Inferior parietal cortex (tissue), 1 donor: ENCODE results near the gene COLEC12.
"Not testable (repeated sequence)": the region's sequence is repeated elsewhere in the genome, so short reads cannot be mapped to it uniquely, and the experiment has no call there.

ENCODE experiments used
- DNase-seq: peaks from one replicate; pipeline ENCODE4 v3.0.0-alpha.2; 2016; ENCODE audit errors: extremely low spot score

COLEC12 gene

DNA sequence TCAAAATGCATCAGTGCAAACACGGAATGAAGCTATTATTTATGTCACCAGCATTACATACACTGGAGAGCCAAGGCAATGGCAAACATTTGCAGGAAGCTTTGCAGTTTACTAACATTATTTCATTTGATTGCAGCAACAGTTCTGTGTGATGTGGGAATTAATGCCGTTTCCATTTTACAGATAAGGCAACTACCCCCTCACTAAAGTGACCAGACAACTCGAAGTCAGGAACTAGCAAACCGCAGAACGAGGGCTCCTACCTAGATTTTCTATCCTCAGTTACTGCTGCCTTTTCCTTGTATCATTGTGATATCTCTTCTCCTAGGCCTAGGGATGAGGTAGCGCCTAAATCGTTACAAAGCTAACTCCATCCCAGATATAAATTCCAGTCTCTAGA lies 85.5 kb downstream of the COLEC12 start:
- no peak for DNase-seq

DNA sequence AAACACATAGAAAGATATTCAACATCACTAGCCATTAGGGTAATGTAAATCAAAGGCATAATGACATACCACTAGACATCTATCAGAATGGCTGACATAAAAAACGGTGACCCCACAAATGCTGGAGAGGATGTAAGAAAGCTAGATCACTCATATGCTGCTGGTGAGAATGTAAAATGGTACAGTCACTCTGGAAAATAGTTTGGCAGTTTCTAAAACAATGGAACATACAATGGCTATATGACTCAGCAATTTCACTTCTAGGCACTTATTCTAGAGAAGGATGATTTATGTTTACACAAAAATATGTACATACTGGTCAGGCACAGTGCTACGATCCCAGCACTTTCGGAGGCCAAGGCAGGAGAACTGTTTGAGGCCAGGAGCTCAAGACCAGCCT lies 87.3 kb downstream of the COLEC12 start:
- no peak for DNase-seq

DNA sequence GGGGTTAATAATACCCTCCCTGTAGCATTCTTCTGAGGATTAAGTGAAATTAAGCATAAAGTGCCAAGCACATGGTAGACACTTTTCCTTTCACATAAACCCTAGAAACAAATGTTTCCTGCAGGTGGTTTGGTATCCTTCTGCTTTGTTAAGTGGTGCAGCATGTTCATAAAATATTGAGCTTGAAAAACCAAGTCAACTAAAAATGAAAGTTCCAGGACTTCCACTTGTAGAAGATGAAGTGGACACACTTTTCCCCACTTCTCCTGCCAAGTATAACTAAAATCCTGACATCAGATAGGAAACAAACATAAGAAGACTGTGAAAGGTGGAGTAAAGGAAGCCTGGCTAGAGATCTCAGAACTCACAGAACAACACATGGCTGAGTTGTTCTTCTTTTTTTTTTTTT lies 90.5 kb downstream of the COLEC12 start:
- DNase-seq: no peak

DNA sequence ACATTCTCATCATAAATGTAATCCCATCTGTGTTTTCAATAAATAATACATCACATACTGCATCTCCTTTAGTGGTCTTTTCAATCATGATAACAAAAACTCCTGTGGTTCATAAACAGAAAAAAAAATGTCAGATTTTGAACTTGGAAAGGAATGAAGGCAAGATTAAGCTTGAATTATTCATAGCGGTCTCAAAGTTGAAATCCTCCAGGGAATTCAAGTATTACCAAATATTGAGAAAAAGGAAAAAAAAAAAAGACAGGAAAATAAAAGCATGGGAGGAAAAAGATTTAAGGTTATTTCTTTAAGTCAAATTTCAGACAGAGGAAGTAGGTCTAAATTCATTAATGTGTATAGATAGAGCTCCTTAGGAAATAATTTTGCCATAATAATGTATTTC lies 92.1 kb downstream of the COLEC12 start:
- no peak for DNase-seq

DNA sequence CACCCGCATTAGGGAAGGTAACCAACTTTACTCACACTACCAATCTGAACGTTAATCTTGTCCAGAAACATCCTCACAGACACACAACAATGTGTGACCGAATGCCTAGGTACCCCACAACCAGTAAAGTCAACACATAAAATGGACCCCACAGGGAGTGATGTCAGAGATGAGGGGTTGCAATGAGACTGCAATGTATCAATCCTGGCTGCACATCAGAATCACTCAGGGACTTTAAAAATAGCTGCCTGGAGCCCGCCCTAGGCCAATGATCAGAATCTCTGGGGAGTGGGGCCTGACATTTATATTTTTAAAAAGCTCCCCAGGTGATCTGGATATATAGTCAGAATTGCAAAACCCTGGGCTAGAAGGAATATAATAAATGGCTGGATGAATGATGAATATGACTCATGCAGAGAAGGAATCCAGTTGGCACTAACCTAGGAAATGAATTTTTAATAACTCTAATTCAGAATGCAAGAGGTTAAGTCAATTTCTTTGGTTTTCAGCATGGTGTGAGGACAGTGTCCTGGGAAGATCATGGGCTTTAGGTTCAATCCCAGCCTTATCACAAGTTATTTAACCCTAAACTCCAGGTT lies 92.8 kb downstream of the COLEC12 start:
- no peak for DNase-seq

DNA sequence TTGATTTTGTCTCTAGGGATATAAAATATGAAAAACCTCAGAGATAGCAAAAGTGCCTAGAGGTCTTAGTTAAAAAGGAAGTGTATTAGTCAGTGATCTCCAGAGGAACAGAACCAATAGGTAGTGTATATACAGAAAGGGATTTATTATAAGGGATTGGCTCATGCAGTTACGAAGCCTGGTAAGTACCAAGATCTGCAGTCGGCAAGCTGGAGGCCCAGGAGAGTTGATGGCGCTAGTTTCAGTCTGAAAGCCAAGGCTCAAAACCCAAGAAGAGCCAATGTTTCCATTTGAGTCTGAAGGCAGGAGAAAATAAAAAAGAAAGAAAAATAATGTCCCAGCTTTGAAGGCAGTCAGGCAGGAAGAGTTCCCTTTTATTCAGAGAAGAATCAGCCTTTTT lies 93.3 kb downstream of the COLEC12 start:
- DNase-seq: no peak

DNA sequence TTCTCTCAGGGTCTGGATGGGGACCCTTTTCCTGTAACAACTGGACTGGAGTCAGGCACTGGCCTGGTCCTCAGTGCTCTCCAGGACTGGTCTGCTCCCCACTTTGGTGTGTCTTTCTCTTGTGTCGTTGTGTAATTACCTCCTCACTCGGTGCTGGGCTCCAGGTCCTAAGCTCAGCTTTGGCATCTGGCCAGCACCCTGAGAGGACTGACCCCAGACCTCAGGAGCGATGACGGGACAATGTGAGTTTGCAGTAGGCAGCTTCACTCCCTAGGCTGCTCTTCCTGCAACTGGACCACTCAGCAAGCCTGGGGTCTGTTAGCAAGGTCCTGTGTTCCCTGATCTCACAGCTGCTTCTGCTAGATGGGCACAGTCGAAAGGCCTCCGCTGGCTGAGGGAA lies 93.8 kb downstream of the COLEC12 start:
- no peak for DNase-seq

DNA sequence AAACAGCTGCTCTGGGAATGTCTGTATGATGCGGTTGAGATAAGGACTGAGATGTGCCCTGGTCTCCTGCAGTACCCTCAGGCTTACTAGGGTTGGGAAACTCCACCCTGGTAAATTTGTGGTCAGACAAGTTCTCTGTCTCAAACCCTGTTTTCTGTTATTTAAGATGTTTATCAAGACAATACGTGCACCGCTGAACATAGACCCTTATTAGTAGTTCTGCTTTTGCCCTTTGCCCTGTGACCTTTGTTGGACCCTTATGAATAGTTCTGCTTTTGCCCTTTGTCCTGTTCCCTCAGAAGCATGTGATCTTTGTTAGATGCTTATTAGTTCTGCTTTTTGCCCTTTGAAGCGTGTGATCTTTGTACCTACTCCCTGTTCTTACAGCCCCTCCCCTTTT lies 95.5 kb downstream of the COLEC12 start:
- DNase-seq: not testable (repeated sequence)

DNA sequence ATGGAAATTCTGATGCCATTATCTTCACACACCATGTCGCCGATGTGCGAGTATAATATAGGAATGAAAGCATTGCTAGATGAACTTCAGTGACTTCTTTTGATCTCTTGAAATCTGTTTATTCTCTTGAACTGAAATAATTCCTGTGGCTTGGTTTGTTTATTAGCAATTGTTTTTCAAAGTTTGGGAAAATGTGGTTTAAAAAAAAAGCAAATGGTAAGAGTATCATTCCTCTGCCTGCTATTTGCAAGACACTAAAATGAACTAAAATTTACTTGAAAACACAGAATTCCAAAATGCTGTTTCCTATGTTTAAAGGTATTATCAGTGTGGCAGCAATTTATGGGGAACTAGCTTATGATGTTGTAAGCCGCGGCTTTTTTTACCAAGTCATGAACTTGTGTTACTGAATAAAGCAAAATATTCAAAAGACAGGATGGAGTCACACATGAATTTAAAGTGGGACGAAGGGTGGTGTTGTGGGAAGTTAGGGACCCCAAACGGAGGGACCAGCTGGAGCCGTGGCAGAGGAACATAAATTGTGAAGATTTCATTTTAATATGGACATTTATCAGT lies 96.4 kb downstream of the COLEC12 start:
- no peak for DNase-seq

DNA sequence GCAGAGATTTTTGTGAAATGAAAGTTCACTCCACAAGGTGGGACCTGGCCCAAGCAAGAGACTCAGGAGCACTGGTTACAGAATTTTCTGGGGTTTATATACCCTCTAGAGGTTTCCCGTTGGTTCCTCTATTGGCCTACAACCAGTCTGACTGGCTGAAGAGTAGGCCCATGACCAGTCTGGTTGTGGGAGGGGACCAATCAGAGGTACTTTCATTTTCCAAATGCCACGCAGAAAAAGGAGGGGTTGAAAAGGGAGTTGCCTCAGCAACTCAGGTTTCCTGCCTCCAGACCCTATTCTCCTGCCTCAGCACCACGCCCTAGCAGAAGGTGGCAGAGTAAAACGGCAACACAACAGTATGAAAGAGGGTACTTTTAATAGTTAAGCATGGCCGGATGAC lies 98.4 kb downstream of the COLEC12 start:
- no peak for DNase-seq

DNA sequence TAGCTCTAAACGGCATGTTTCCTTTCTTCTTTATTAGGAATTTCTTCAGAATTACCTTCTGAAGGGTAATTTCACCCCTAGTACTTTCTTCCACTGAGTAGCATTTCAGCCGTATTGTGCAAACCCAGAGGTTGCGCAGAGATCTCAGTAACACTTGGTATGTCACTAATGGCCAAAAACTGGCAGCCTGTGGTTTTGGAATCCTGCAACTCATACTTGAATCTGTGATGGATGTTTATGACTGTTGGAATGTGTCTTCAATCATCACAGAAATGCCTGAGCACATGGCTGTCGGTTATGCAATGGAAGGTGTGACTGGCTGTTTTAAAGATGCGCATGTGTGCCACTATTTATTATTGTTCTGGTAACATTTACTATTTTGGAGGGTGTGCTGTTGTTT lies 100.0 kb downstream of the COLEC12 start:
- DNase-seq: no peak

DNA sequence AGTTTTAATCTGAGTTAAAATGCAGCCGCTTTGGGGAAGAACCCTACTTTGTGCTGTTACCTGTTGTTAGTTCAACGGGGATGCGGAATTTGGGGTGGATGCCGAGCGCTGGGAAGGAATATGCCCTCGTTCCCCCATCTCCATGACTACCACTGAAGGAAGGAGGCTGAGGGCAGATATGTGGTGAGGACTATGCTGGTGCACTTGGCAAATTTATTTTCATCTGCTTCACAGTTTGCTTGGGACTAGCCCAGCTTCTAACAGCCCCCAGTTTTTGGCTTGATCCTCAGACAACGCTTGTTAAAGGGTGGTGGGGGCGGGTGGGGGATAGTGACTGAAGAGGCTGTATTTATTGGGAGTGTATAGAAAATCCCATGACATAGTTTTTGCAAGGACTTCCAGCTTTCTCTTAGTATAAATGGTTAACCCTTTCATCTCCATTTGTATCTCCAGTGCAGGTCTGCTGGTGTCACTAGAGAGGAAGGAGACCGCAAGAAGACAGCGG lies 100.8 kb downstream of the COLEC12 start:
- DNase-seq: no peak

DNA sequence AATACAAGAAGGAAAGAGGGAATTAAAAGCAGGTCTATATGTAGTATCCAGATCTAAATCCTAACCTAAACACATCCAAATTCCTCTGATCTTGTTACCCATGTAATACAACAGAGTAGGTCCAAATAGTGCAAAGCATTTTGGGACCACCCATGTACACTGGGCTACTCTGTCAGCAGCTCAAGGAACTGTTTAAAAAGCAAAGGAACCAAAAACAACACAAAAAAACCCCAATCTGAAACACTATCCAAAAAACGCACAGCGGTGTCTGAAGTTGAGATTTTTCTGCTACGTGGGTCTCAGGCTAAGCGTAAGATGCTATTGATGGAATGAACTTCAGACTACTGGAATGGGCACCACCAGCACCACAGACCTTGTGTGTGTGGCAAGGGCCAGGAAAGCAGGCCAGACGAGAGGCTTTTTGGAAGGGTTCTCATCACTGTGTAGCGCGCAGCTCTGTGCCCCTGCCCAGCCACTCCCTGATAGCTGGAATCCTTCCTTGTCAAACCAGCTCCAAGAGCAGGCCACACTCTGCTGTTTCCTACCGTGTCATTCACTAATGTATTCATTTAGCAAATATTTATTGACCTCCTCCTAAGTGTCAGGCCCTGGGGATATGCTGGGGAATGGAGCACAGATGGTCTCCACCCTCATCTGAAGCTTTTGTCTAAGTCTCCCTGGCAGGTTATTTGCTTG lies 101.4 kb downstream of the COLEC12 start:
- no peak for DNase-seq

DNA sequence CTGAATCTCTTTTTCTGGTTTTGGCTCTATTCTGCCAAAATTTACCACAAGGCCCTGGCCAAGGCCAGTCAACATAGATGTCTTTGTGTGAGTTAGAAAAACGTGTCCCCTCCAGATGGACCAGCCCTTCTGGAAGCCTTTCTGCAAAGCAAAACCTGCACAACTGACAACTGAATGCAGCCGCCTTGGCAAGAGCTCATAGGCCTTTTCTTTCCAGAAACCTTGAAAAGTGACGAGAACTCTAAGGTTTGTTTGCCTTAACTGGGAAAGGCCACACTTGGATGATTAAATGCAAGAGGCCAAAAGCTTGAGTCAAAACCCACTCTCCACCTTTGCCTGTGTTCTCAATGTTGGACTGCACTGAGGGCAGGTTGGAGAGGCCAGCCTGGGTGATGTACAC lies 103.9 kb downstream of the COLEC12 start:
- DNase-seq: no peak

DNA sequence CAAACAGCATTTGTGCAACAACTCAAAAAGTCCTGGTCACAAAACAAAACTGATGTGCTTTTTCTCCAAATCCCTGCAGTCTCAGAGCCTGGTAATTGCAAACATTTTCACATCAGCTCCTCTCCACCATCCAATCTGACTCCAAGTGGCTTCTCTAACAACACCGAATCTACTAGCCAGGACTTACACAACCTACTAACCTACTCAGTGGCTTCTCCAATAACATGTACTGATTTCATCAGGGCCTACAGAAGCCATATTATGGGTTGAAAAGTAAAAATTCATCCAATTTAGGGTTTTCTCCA lies 104.3 kb downstream of the COLEC12 start:
- no peak for DNase-seq

DNA sequence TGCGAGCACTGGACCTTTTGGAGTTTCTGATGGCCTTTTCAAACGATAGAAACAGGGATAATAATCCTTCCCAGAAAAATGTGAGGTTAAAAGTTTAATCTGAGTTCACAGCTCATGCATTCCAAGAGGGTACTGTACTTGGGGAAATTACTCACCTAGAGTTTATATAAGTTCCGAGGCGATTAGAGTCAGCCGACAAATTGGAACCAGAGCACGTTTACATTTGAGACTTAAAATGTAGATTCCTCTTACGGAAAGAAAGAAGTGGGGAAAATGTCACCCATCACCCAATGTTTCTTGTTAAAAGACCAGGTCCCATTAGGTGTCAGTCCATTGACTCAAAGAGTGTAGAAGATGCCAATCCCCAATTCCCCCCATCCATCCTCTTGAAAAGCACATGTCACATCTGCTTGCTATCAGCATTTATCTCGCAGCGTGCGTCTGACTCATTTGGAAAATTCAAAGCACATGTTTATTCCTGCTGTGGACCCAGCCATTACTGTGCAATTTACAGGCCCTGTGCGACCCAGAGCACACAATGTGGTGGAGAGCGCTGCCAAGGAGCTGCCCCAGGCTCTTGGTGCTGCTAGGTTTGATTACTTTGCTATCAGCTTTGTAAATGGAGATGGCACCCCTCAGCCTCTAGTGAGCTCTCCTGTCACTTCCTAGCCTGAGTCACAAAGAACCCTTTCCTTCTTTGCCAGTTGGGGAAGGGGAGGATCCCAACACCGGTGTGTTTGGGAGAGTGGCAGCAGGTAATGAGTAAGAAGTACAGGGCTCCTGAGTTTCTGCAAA lies 104.8 kb downstream of the COLEC12 start:
- no peak for DNase-seq

DNA sequence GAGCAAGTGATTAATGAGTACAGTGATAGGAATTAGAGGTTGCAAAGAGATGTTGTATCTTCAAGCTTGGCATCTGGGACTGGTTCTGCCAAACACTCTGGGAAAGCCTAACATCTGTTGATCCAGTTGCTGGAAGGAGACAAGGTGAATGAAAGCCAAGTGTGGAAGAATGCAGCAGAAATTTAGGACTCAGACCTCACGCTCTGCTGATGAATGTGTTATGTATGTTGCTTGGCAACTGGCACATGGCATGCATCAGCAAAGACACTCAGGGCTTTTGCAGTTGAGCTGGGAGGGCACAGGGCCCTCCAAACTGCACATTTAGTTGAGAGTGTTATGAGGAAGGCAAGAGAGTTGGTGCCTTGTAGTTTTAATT lies 105.5 kb downstream of the COLEC12 start:
- no peak for DNase-seq

DNA sequence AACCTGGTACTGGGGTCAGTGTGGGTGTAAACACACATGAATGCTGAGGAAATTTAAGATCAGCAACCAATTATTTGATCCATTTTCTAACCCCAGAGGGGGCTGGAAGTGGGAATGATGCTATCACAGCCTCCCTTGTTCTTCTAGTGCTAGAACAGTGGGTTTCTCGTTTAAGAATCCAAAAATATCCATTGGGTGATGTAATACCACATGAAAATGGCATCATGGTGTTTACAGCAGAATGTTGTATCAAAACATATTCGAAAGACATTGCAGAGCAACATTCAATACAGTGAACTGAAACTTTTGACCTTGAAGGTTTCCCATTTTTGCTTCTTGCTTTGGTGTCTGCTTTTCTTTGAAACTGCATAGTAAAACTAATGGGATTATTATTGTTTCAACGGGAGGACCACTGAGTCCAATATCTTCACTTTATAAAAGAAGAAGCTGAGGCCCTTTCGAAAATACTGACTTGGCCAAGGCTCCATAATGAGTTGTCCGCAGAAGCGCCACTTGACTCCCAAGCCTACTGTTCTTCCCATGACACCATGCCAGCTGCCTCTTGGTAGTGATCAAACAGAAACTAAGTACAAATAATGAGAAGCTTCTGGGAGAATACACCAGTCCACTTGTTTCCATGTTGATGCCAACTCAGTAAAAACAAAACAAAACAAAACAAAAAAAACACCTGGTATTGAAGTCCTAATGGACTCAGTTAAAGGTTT lies 106.1 kb downstream of the COLEC12 start:
- DNase-seq: no peak

DNA sequence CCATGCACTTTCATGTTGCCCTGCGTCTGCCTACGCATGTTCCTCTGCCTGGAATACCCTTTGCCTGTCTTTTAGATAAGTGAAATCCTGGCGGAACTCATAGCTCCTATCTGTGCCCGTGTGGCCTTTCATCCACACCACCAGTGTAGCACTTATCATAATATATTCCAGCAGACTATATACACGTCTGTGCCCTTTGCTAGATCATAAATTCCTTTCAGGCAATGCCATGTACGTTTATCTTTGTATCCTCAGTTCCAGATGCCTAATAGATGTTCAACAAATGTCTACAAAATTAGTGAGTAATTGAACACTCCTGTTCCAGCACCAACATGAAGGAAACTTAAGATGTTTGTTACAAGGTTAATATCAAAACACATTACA lies 106.9 kb downstream of the COLEC12 start:
- DNase-seq: no peak

DNA sequence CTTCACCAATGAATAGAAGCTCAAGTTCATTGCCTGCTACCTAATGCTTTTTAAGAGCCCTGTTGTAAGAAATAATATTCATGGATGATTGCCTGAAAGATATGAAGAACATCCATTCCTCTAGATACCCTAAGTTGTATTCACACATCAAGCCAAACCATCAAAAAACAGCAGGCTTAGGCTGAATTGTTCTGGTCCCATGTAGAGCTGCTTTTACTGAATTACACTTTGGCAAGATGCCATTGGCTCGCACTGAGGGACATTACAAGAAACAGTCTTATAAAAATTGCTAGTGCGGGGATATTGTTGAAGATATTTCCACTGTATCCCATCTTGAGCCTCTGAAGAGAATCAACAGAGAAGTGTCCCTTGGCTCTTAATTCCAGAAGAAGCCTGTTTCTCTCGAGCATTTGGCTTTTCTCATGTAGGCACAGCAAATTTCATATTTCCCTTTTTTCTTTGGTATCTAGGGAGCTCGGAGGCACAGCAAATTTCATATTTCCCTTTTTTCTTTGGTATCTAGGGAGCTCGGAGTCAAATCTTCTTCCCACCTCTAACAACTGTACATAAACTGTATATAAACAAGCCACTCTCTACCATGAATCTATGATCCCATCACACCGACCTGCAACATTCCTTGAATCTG lies 107.5 kb downstream of the COLEC12 start:
- no peak for DNase-seq

DNA sequence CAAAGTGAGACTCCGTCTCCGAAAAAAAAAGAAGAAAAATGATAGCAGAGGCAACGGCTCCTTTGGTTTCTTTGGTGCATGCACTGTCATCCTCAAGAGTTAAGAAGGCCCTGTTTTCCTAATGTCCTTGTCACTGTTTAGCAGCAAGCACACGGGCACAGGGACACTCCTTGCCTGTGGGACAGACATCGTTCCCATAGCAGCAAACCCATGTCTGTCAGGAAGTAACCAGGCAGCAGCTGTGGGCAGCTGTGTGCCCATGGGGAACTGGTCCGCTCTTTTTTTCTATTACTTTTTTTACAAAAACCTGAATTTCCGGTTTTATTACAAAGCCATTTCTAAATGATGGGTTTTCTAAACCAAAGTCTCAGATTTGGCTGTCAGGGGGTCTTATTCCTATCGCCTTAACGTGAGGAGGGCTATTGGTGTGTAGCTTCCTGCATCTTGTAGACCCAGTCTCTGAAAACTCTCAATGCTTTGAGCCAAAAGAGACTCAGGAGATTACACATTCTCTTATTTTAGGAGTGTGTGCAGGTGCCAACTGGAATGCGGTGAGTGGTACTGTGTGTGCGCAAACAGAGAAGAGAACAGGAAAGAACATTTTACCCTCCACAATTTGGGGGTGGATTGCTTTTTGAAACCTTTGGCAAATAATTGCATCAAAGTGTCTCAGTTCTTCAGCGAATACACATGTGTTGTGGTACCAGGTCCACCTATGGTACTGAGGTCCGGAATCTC lies 109.6 kb downstream of the COLEC12 start:
- DNase-seq: no peak
